Heart left ventricle (tissue), 13 donors: ENCODE measurements around the gene CACNA2D1.

Experiments used
- POLR2A ChIP-seq, 2 donors: fragments of 450-650 bp; IDR thresholded peaks; one replicate each; pipeline ENCODE4 v1.6.1; 2017; ENCODE audit warnings: antibody characterized with exemption in 2 of 2, mild to moderate bottlenecking in 2 of 2, moderate library complexity in 2 of 2
- TF ChIP-seq, protein P1 (sequence below), 12 donors: fragments of 200-600 bp; sonication (generic) in 4 of 12; IDR thresholded peaks; one replicate each; pipeline versions ENCODE4 v1.5.0 to v1.8.0; 2018 to 2022; ENCODE audit warnings: antibody characterized with exemption in 12 of 12, mild to moderate bottlenecking in 5 of 12
- donor health status: ischemic (EF 13 %, LVEDD 7.1; RV severe dilation, severe dysfunction).
- donor health status: DM: no; HTN: yes; CAD: no.
- donor health status: DM: no; HTN: no; CAD: no.
- donor health status: ischemic (EF 25% LVEDD 6.9; RV normal size, moderate dysfunction).
- donor health status: ischemic (EF 25% LVEDD 5.7; RV mildly dilated, moderate dysfunction).
- donor health status: ischemic (EF 35%, LVEDD 5.7; RV mildly dilated, moderate dysfunction).
- donor health status: nonischemic (EF 11% LVEDD 7.7; RV severe dilation, severe dysfunction).
- donor health status: DM: yes; HTN: yes; CAD: no.
- donor health status: PGD.
- donor health status: ischemic (EF 29% LVEDD 5.4; RV normal size, mild dysfunction).
- donor health status: nonischemic (EF 23%, LVEDD 6.1; RV moderate dilation, normal function).

GRCh38 chr7:82247814-82248433, 195.7 kb downstream of the CACNA2D1 start:
- TF ChIP-seq, protein P1, sequence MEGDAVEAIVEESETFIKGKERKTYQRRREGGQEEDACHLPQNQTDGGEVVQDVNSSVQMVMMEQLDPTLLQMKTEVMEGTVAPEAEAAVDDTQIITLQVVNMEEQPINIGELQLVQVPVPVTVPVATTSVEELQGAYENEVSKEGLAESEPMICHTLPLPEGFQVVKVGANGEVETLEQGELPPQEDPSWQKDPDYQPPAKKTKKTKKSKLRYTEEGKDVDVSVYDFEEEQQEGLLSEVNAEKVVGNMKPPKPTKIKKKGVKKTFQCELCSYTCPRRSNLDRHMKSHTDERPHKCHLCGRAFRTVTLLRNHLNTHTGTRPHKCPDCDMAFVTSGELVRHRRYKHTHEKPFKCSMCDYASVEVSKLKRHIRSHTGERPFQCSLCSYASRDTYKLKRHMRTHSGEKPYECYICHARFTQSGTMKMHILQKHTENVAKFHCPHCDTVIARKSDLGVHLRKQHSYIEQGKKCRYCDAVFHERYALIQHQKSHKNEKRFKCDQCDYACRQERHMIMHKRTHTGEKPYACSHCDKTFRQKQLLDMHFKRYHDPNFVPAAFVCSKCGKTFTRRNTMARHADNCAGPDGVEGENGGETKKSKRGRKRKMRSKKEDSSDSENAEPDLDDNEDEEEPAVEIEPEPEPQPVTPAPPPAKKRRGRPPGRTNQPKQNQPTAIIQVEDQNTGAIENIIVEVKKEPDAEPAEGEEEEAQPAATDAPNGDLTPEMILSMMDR (IDR thresholded peaks at IDR 0.05), result peak in 11 of 12 donors; percentile 19 to 58 (median 45)
- no peak for TF ChIP-seq POLR2A (IDR thresholded peaks at IDR 0.05)
